A549 (cell line): Measurements from ENCODE around the gene NUMA1.

Experiments used
- CEBPB ChIP-seq, 2 experiments: fragments of >200 bp in 1 of 2; sonication (Bioruptor Twin) in 1 of 2; formaldehyde crosslinking in 1 of 2; IDR thresholded peaks; 2 replicates each; pipeline ENCODE4 v1.6.1; 2012 to 2016
- EHMT2 ChIP-seq: fragments of 200-600 bp; sonication (generic); IDR thresholded peaks from 2 replicates; pipeline ENCODE4 v1.6.1; 2016; ENCODE audit warnings: antibody characterized with exemption, low read depth, mild to moderate bottlenecking, moderate library complexity
- EP300 ChIP-seq, 2 experiments: fragments of >200 bp; sonication (Bioruptor Twin); formaldehyde crosslinking; IDR thresholded peaks; 2 replicates in 1 of 2; 3 replicates in 1 of 2; pipeline ENCODE4 v1.6.1; 2016 to 2017
- GATA3 ChIP-seq: IDR thresholded peaks from 2 replicates; pipeline ENCODE4 v1.6.1; 2012; ENCODE audit warnings: borderline replicate concordance
- POLR2AphosphoS2 ChIP-seq: conservative IDR thresholded peaks from 2 replicates; pipeline ENCODE4 v1.6.1; 2012; ENCODE audit warnings: low read length, improper control_type of control experiment, inconsistent platforms
- RAD21 ChIP-seq, 2 experiments: fragments of >200 bp in 1 of 2; sonication (Bioruptor Twin) in 1 of 2; formaldehyde crosslinking in 1 of 2; IDR thresholded peaks in 1 of 2; conservative IDR thresholded peaks in 1 of 2; 2 replicates in 1 of 2; 3 replicates in 1 of 2; pipeline ENCODE4 v1.6.1; 2012 to 2018; ENCODE audit warnings: inconsistent platforms in 1 of 2
- RNF2 ChIP-seq: fragments of 200-600 bp; sonication (generic); IDR thresholded peaks from 2 replicates; pipeline ENCODE4 v1.6.1; 2016; ENCODE audit warnings: low read depth, mild to moderate bottlenecking, antibody characterized with exemption, moderate library complexity, borderline replicate concordance
- TF ChIP-seq, protein P1 (sequence below): fragments of >200 bp; sonication (Bioruptor Twin); formaldehyde crosslinking; IDR thresholded peaks from 3 replicates; pipeline ENCODE4 v1.5.1; 2016
- TF ChIP-seq, protein P2 (sequence below): IDR thresholded peaks from 2 replicates; pipeline ENCODE4 v1.6.1; 2012
- TF ChIP-seq, protein P3 (sequence below): fragments of 150-350 bp; IDR thresholded peaks from 2 replicates; pipeline ENCODE4 v1.6.1; 2014; ENCODE audit warnings: low read depth, mild to moderate bottlenecking, low read length

DNA sequence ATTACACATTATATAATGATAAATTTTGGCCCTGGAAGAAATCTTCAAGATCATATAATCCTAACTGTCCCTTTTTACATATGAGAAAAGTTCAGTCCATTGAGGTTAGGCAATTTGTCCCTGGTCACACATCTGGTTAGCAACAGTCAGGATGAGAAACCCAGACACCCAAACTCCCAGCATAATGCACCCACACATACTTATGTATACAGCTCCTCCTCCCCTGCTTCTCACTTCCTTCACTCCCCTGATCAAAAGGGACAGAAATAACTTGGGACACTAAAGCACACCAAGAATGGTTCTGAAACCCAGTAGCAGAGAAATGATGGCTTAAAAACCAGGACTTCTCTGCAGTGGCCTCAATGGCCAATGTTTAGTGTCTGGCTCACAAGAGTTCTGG is 11.1 kb downstream of the NUMA1 start:
- TF ChIP-seq, protein P1, sequence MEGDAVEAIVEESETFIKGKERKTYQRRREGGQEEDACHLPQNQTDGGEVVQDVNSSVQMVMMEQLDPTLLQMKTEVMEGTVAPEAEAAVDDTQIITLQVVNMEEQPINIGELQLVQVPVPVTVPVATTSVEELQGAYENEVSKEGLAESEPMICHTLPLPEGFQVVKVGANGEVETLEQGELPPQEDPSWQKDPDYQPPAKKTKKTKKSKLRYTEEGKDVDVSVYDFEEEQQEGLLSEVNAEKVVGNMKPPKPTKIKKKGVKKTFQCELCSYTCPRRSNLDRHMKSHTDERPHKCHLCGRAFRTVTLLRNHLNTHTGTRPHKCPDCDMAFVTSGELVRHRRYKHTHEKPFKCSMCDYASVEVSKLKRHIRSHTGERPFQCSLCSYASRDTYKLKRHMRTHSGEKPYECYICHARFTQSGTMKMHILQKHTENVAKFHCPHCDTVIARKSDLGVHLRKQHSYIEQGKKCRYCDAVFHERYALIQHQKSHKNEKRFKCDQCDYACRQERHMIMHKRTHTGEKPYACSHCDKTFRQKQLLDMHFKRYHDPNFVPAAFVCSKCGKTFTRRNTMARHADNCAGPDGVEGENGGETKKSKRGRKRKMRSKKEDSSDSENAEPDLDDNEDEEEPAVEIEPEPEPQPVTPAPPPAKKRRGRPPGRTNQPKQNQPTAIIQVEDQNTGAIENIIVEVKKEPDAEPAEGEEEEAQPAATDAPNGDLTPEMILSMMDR = no peak
- no peak for TF ChIP-seq POLR2AphosphoS2
- TF ChIP-seq EP300 (IDR thresholded peaks at IDR 0.05) = no peak
- TF ChIP-seq, protein P2, sequence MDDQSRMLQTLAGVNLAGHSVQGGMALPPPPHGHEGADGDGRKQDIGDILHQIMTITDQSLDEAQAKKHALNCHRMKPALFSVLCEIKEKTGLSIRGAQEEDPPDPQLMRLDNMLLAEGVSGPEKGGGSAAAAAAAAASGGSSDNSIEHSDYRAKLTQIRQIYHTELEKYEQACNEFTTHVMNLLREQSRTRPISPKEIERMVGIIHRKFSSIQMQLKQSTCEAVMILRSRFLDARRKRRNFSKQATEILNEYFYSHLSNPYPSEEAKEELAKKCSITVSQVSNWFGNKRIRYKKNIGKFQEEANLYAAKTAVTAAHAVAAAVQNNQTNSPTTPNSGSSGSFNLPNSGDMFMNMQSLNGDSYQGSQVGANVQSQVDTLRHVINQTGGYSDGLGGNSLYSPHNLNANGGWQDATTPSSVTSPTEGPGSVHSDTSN = no peak
- TF ChIP-seq, protein P3, sequence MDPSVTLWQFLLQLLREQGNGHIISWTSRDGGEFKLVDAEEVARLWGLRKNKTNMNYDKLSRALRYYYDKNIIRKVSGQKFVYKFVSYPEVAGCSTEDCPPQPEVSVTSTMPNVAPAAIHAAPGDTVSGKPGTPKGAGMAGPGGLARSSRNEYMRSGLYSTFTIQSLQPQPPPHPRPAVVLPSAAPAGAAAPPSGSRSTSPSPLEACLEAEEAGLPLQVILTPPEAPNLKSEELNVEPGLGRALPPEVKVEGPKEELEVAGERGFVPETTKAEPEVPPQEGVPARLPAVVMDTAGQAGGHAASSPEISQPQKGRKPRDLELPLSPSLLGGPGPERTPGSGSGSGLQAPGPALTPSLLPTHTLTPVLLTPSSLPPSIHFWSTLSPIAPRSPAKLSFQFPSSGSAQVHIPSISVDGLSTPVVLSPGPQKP = no peak
- TF ChIP-seq RAD21 (conservative IDR thresholded peaks at IDR 0.05 in 1 of 2, IDR thresholded peaks at IDR 0.05 in 1 of 2) = no peak
- TF ChIP-seq GATA3 = no peak
- TF ChIP-seq RNF2 = no peak
- no peak for TF ChIP-seq EHMT2
- TF ChIP-seq CEBPB (IDR thresholded peaks at IDR 0.05) = no peak
